GM21619 (cell line): ENCODE measurements around the gene LRIG1.

Experiments
- ATAC-seq: cut with Tn5 transposase; IDR thresholded peaks from one replicate; pipeline ENCODE4 v1.9.1; 2021; ENCODE audit not compliant: unreplicated experiment

Gene LRIG1

GRCh38 chr3:66362541-66362941 is 138.3 kb downstream of the LRIG1 start:
- ATAC-seq, result no peak

- no peak for ATAC-seq
Measured at GRCh38 chr3:66361356-66361755, 139.5 kb downstream of the LRIG1 start.

GRCh38 chr3:66355997-66356396 is 144.8 kb downstream of the LRIG1 start:
- no peak for ATAC-seq

GRCh38 chr3:66355394-66355793 is 145.4 kb downstream of the LRIG1 start:
- ATAC-seq, result peak; percentile 61

- ATAC-seq, result no peak
Measured at GRCh38 chr3:66354001-66354400, 146.8 kb downstream of the LRIG1 start.

GRCh38 chr3:66353530-66353929 is 147.3 kb downstream of the LRIG1 start:
- ATAC-seq, result no peak

- ATAC-seq, result no peak
Measured at GRCh38 chr3:66353039-66353438, 147.8 kb downstream of the LRIG1 start.

- no peak for ATAC-seq
Measured at GRCh38 chr3:66350601-66351000, 150.2 kb downstream of the LRIG1 start.

- no peak for ATAC-seq
Measured at GRCh38 chr3:66348704-66349103, 152.1 kb downstream of the LRIG1 start.

GRCh38 chr3:66344848-66345578 is 155.8 kb downstream of the LRIG1 start:
- ATAC-seq, result no peak

- no peak for ATAC-seq
Measured at GRCh38 chr3:66344391-66344811, 156.4 kb downstream of the LRIG1 start.

- ATAC-seq, result no peak
Measured at GRCh38 chr3:66342717-66343356, 158.0 kb downstream of the LRIG1 start.

GRCh38 chr3:66338927-66339326 is 161.9 kb downstream of the LRIG1 start:
- no peak for ATAC-seq

GRCh38 chr3:66336333-66336766 is 164.5 kb downstream of the LRIG1 start:
- no peak for ATAC-seq

- ATAC-seq, result no peak
Measured at GRCh38 chr3:66335671-66336070, 165.2 kb downstream of the LRIG1 start.
